ENCODE data around the gene RYR2. TPM values are rescaled to one million over a fixed set of nuclear protein-coding genes. Genes with fewer than 3 reads are reported as not detected.

Gene RYR2
- total and polyA plus RNA-seq, 2 experiments from 2014 or later, result 0.50 to 0.95 TPM

GRCh38 chr1:237553078-237553477, 511.1 kb downstream of the RYR2 start:
- no peaks in the 10 kb centered on the region for H3K9me2 ChIP-seq (replicated peaks; ENCODE audit: insufficient read depth)
- DNase-seq (ENCODE audit: low spot score), result no peak
- no peak overlapping the region for H3K27ac ChIP-seq
- no peak overlapping the region for H3K4me3 ChIP-seq
- H3K36me3 ChIP-seq (replicated peaks; ENCODE audit: insufficient read depth, low read depth), result no peaks in the 10 kb centered on the region
- H4K20me1 ChIP-seq (ENCODE audit: insufficient read depth, poor library complexity, severe bottlenecking), result no peaks in the 10 kb centered on the region
- WGBS (ENCODE audit: low lambda C conversion rate, missing lambda C conversion rate), result 94% methylated on average over 1 of the region's 1 CpG
- no peak overlapping the region for H3K4me2 ChIP-seq
- no peaks in the 10 kb centered on the region for H3K27me3 ChIP-seq
- TF ChIP-seq EZH2phosphoT487 (IDR thresholded peaks at IDR 0.05; ENCODE audit: low read depth, severe bottlenecking, unreplicated experiment), result no peak
- no peak for TF ChIP-seq CTCF (IDR thresholded peaks at IDR 0.05; ENCODE audit: poor library complexity)
- no peak for TF ChIP-seq EZH2 (IDR thresholded peaks at IDR 0.05; ENCODE audit: borderline replicate concordance)
- no peaks in the 10 kb centered on the region for H3K9me3 ChIP-seq (ENCODE audit: low read depth)
- H3K4me1 ChIP-seq (ENCODE audit: insufficient read depth), result no peaks in the 10 kb centered on the region
- H3K79me2 ChIP-seq, result no peaks in the 10 kb centered on the region
- H2AFZ ChIP-seq, result no peak overlapping the region

GRCh38 chr1:237556911-237557310, 514.9 kb downstream of the RYR2 start:
- H2AFZ ChIP-seq, result no peak overlapping the region
- H3K27me3 ChIP-seq, result no peaks in the 10 kb centered on the region
- no peaks in the 10 kb centered on the region for H3K79me2 ChIP-seq
- no peaks in the 10 kb centered on the region for H3K36me3 ChIP-seq (replicated peaks; ENCODE audit: insufficient read depth, low read depth)
- H3K9me2 ChIP-seq (replicated peaks; ENCODE audit: insufficient read depth), result no peaks in the 10 kb centered on the region
- no peak overlapping the region for H3K4me3 ChIP-seq
- H3K4me2 ChIP-seq, result no peak overlapping the region
- TF ChIP-seq EZH2 (IDR thresholded peaks at IDR 0.05; ENCODE audit: borderline replicate concordance), result no peak
- TF ChIP-seq EZH2phosphoT487 (IDR thresholded peaks at IDR 0.05; ENCODE audit: low read depth, severe bottlenecking, unreplicated experiment), result no peak
- no peak for TF ChIP-seq CTCF (IDR thresholded peaks at IDR 0.05; ENCODE audit: poor library complexity)
- H4K20me1 ChIP-seq (ENCODE audit: insufficient read depth, poor library complexity, severe bottlenecking), result no peaks in the 10 kb centered on the region
- DNase-seq (ENCODE audit: low spot score), result no peak
- no peaks in the 10 kb centered on the region for H3K4me1 ChIP-seq (ENCODE audit: insufficient read depth)
- no peak overlapping the region for H3K27ac ChIP-seq
- WGBS (ENCODE audit: low lambda C conversion rate, missing lambda C conversion rate), result 80% methylated on average over 3 of the region's 3 CpGs
- no peaks in the 10 kb centered on the region for H3K9me3 ChIP-seq (ENCODE audit: low read depth)

GRCh38 chr1:237562242-237562823, 520.3 kb downstream of the RYR2 start:
- H3K9me2 ChIP-seq (replicated peaks; ENCODE audit: insufficient read depth), result no peaks in the 10 kb centered on the region
- H4K20me1 ChIP-seq (ENCODE audit: insufficient read depth, poor library complexity, severe bottlenecking), result no peaks in the 10 kb centered on the region
- no peaks in the 10 kb centered on the region for H3K27me3 ChIP-seq
- H3K79me2 ChIP-seq, result no peaks in the 10 kb centered on the region
- peak; percentile 91 for DNase-seq (ENCODE audit: low spot score)
- H3K9me3 ChIP-seq (ENCODE audit: low read depth), result no peaks in the 10 kb centered on the region
- no peak overlapping the region for H3K4me2 ChIP-seq
- no peak overlapping the region for H3K4me3 ChIP-seq
- H3K27ac ChIP-seq, result no peak overlapping the region
- 66% methylated on average over 4 of the region's 4 CpGs for WGBS (ENCODE audit: low lambda C conversion rate, missing lambda C conversion rate)
- H2AFZ ChIP-seq, result no peak overlapping the region
- no peaks in the 10 kb centered on the region for H3K36me3 ChIP-seq (replicated peaks; ENCODE audit: insufficient read depth, low read depth)
- H3K4me1 ChIP-seq (ENCODE audit: insufficient read depth), result no peaks in the 10 kb centered on the region
- TF ChIP-seq CTCF (IDR thresholded peaks at IDR 0.05; ENCODE audit: poor library complexity) (peak; percentile 80), EZH2 (IDR thresholded peaks at IDR 0.05; ENCODE audit: borderline replicate concordance) (no peak), EZH2phosphoT487 (IDR thresholded peaks at IDR 0.05; ENCODE audit: low read depth, severe bottlenecking, unreplicated experiment) (no peak)

Measured in hepatocyte (in vitro differentiated cells).